HG03575 (cell line): ENCODE data around the gene GPATCH4.
"Not testable (repeated sequence)": the region's sequence is repeated elsewhere in the genome, so short reads cannot be mapped to it uniquely, and the experiment has no call there.

Source experiments
- ATAC-seq: cut with Tn5 transposase; IDR thresholded peaks from one replicate; pipeline ENCODE4 v1.9.1; 2021; ENCODE audit not compliant: unreplicated experiment, insufficient number of reproducible peaks, low FRiP score; ENCODE audit errors: extremely low read depth

The GPATCH4 gene

DNA sequence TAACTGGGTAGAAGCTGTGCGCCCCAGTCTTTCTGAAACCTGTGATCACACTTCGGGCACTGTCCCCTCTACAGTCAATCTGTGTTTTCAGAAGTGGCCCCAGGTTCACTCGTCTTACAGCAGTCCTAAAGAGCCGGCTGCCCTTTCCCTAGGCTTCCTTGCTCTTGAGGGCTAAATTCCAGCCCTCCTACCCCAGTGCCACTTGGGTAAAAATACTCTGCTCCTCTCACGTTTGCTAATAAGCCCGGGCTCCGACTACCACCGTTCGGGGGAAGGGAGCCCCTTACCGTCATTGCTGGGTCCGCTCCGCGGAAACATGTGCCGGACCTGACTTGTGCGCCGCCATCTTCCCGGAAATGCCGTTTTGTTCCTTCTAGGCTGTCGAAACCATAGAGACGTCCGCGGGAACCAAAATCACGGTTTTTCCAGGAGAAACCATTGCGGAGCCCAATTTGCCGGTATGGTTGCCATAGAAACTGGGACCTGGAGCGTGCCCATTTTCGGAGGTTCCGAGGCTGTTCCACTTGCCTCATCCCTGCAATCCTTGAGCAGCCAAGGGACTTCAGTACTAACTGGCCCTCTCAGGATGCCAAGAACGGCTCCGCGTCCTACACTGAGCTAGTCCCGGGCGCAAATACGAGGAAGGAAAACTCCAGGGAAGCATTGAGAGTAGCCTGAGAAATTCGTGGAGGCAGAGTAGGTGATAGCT lies at the start of gene GPATCH4:
GPATCH4 (minus strand) TSS at position 358 of the 709 bp plus-strand sequence.
- ATAC-seq, result no peak

- ATAC-seq, result no peak
These were observed 47.7 kb upstream of the GPATCH4 start for GRCh38 chr1:156648951-156649350.

DNA sequence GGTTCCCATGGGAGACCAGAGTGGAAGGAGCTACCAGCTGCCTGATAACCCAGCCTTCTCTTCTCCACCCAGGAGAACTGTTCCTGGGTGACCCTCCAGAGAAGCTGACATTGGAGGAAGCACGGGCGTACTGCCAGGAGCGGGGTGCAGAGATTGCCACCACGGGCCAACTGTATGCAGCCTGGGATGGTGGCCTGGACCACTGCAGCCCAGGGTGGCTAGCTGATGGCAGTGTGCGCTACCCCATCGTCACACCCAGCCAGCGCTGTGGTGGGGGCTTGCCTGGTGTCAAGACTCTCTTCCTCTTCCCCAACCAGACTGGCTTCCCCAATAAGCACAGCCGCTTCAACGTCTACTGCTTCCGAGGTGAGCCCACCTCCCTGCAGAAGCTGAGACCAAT lies 47.2 kb upstream of the GPATCH4 start:
- no peak for ATAC-seq

GRCh38 chr1:156647351-156647750 lies 46.1 kb upstream of the GPATCH4 start:
- ATAC-seq, result no peak

DNA sequence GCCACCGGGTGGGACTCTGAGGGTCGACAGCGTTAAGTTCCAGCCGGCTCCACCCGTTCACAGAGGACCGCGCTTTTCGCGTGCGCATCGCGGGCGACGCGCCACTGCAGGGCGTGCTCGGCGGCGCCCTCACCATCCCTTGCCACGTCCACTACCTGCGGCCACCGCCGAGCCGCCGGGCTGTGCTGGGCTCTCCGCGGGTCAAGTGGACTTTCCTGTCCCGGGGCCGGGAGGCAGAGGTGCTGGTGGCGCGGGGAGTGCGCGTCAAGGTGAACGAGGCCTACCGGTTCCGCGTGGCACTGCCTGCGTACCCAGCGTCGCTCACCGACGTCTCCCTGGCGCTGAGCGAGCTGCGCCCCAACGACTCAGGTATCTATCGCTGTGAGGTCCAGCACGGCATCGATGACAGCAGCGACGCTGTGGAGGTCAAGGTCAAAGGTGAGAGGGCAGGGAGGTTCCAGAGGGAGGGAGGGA lies 45.5 kb upstream of the GPATCH4 start:
- ATAC-seq, result no peak

DNA sequence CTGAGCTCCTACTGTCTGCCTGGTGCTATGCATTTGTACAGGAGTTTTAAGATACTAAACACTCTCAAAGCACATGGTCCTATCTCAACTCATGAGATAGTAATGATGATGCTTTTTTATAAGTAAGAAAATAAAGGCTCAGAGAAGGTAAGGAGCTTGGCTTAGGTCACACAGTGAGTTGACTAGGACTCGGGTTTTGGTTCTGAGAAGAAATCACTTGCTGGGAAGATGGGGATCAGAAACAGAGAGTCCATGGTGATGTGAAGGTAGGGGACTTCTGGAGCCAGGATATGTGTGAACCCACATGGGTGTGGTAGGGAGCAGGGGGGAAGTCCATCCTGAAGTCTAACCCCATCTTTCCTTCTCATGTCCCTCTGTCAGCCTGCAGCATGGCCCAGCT lies 44.4 kb upstream of the GPATCH4 start:
- no peak for ATAC-seq

- no peak for ATAC-seq
These were observed 43.8 kb upstream of the GPATCH4 start for GRCh38 chr1:156645056-156645455.

DNA sequence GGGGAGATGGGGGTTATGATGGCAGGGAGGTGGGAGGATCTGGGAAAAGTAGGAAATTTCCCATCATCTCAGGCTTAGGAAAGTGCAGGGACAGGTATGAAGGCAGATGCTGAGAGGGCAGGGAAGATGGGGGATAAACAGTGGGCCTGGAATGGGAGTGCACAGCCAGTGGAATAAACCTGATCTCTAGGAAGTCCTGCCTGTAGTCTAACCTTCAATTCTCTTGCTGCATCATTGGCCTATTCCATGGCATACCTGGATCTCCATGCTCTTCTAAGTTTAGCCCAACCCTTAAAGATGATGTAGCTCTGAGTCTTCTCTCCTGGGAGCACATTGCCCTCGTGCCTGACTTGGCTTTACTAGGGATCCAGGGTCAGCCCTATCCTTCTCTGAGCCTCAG lies 43.4 kb upstream of the GPATCH4 start:
- ATAC-seq, result no peak

- ATAC-seq, result no peak
These were observed 42.9 kb upstream of the GPATCH4 start for GRCh38 chr1:156644146-156644545.

DNA sequence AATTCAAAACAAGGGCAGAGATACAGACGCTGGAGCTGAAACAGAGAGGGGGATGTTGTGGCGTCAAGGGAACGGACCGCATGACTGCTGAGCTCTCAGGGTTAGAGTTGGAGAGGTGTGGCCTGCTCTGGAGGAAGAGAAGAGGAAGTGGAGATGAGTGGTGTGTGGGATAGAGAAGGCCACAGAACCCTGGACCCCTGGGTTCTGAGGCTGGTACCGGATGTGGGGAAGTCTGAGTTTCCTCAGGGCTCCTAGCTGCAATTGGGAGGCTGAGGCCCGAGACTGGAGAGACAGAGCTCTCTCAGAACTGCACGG lies 42.5 kb upstream of the GPATCH4 start:
- ATAC-seq, result no peak

DNA sequence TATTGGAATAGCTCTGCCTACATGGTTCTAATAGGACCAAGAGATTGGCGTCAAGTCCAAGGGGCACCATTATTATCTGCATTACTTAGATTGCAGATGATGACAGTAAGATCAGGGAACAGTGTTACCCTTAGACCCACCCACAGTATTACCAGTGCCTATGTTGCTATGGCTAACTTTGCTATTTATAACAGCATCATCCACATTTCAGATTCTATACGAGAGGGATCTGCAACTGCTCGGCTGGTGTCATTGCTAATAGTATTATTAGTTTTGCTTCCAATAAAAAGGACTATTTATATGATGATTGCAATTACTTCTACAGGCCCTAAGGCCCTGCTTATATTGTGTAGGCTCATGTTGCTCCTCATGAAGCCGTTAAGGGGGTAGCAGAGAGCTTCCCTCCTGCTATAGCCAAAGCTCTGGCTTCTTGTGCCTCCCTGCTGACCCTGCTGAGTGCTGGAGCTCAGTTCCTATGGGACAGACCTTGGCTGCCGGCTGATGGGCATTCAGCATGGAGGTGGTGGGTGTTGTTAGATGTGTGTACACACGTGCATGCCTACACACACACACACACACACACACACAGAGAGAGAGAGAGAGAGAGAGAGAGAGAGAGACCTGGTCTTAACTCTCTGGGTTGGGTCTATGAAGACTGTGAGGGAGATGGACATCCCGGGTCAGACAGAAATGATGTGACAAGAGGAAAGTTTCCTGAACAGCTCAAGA lies 41.9 kb upstream of the GPATCH4 start:
- ATAC-seq, result no peak

DNA sequence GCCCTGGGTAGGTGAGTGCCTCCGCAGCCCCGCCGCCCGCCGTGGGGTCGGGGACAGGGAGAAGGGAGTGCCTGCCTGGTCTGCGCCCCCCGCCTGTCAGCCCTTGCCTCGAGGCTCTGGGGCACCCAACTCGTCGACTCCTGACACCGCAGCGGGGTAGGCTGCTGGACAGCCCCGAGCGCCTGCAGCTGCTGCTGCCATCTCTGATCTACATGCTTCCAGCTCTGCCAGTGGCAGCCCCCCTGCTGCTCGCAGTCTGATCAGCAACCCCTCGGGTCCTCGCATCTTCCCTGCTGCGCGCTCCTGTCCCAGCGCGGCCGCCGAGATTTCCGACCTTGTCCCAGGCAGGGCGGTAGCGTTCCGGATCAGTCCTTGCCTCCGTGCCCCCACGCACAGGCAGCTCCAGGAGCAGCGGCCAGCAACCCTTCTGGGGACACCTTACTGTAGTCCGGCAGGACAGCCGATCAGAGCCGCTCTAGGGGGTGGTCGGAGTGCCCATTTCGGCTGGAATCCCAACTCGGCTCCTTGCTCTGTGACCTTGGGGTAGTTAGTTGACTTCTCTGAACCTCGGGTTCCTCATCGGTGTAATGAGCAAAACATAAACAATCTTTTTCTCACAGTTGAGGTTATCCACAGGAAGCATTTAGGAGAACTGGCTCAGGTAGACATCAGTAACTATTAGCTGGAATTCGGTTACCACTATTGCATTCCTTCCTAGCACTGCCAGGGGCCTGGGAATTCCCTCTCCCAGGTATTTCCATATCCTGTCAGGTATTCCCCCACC lies 41.2 kb upstream of the GPATCH4 start:
- no peak for ATAC-seq

DNA sequence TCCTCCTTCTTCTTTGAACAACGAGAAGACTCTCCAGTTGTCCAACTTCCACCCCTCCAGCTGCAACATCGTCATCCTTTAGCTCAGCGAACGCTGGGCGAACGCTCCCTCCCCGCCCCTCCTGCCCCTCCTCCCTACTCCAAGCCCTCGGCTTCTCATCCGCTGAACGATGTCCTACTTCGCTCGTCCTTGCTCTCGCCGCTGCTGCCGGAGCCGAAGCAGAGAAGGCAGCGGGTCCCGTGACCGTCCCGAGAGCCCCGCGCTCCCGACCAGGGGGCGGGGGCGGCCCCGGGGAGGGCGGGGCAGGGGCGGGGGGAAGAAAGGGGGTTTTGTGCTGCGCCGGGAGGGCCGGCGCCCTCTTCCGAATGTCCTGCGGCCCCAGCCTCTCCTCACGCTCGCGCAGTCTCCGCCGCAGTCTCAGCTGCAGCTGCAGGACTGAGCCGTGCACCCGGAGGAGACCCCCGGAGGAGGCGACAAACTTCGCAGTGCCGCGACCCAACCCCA lies 40.5 kb upstream of the GPATCH4 start, which contains the start of gene BCAN:
BCAN (plus strand) TSS at position 357 of the 504 bp plus-strand sequence. CDS start 3,938 bp downstream, outside the sequence.
- ATAC-seq, result no peak

GRCh38 chr1:156640842-156641706 lies 39.8 kb upstream of the GPATCH4 start:
- ATAC-seq, result no peak

DNA sequence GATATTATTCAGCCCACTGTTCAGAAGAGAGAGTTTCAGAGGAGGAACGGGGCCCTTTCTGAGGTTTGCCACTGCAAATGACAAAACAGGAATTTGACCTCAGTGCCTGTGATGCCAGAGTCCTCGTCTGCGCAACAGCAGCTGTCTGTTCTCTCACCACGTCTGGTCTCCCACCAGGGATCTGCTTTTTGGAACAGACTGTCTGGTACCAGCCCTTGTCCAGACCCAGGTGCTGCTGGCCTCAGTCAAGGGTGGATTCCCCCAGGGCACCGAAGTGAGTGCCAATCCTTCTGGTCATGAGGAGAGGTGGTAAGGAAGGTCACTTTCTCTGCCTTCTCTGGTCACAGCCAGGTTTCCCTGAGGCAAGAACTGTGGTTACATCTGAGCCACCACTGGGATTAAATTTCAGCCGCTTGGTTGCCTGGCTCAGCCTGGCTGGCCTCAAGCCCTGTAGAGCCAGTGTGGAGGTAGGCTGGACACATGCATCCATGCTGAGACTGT lies 38.4 kb upstream of the GPATCH4 start:
- no peak for ATAC-seq

- ATAC-seq, result no peak
These were observed 37.1 kb upstream of the GPATCH4 start for GRCh38 chr1:156638189-156638985.

- no peak for ATAC-seq
These were observed 31.1 kb upstream of the GPATCH4 start for GRCh38 chr1:156632355-156632754.

DNA sequence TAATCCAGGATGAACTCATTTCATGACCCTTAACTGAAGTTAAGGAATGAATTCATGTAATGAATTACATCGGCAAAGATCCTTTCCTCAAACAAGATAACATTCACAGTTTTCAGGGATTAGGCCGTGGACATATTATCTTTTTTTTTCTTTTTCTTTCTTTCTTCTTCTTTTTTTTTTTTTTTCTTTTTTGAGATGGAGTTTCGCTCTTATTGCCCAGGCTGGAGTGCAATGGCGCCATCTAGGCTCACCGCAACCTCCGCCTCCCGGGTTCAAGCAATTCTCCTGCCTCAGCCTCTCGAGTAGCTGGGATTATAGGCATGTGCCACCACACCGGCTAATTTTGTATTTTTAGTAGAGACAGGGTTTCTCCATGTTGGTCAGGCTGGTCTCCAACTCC lies 29.9 kb upstream of the GPATCH4 start:
- not testable (repeated sequence) for ATAC-seq
